Activated CD4-positive, alpha-beta T cell treated with anti-CD3 and anti-CD28 coated beads for 48 hours (primary cell): Measurements from ENCODE around the gene ADAM11.

Experiments used
- DNase-seq: peaks from one replicate; pipeline ENCODE4 v3.0.0-alpha.2; 2020

The ADAM11 gene

GRCh38 chr17:44776628-44777393, 18.0 kb downstream of the ADAM11 start:
- DNase-seq: no peak

DNA sequence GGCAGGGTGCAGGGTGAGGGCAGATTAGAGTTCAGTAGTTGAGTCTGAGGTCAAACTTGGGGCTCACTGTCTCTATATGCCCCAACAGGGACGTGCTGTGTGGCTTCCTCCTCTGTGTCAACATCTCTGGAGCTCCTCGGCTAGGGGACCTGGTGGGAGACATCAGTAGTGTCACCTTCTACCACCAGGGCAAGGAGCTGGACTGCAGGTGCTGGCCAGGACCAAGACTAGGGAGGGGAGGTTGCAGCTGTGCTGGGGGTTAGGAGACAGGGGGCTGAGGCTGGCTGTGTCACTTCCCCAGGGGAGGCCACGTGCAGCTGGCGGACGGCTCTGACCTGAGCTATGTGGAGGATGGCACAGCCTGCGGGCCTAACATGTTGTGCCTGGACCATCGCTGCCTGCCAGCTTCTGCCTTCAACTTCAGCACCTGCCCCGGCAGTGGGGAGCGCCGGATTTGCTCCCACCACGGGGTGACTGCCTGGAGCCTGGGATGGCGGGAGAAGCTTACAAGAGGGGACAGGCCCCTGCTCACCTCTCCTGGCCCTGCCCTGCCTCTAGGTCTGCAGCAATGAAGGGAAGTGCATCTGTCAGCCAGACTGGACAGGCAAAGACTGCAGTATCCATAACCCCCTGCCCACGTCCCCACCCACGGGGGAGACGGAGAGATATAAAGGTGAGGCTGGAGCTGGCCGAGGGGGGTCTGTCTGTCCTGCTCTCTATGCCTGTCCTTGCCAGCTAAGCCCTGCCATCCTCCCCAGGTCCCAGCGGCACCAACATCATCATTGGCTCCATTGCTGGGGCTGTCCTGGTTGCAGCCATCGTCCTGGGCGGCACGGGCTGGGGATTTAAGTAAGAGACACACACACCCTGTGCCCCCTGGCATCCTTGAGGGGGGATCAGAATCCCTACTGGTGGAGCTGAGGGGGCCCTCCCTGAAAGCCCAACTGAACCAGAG, 18.9 kb downstream of the ADAM11 start:
- no peak for DNase-seq

- DNase-seq: no peak
These were observed 19.9 kb downstream of the ADAM11 start for GRCh38 chr17:44778656-44779210.

DNA sequence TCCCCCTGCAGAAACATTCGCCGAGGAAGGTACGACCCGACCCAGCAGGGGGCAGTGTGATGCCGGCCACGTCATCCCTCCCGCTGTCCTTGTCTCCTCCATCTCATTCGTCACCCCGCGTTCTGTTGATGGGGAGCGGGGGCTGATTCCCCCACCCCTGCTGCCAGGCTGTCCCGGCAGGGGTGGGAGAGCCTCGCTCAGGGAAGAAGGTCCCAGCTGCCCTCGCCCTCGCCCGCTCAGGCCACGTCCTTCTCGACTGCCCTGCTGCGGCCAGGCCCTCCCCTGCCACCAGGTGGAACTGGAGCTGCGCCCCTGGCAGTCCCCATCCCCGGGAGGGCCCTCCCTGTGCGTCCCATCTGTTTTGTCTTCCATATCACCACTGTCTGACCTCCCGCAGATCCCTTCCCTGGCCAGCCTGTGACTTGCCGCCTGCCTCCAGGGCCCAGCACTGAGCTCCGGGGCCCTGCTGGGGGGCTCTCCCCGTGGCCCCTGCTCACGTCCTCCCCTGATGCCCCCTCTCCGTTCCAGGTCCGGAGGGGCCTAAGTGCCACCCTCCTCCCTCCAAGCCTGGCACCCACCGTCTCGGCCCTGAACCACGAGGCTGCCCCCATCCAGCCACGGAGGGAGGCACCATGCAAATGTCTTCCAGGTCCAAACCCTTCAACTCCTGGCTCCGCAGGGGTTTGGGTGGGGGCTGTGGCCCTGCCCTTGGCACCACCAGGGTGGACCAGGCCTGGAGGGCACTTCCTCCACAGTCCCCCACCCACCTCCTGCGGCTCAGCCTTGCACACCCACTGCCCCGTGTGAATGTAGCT, 20.6 kb downstream of the ADAM11 start:
- DNase-seq: peak; percentile 90

- DNase-seq: no peak
These were observed 21.4 kb downstream of the ADAM11 start for GRCh38 chr17:44780161-44780560.

DNA sequence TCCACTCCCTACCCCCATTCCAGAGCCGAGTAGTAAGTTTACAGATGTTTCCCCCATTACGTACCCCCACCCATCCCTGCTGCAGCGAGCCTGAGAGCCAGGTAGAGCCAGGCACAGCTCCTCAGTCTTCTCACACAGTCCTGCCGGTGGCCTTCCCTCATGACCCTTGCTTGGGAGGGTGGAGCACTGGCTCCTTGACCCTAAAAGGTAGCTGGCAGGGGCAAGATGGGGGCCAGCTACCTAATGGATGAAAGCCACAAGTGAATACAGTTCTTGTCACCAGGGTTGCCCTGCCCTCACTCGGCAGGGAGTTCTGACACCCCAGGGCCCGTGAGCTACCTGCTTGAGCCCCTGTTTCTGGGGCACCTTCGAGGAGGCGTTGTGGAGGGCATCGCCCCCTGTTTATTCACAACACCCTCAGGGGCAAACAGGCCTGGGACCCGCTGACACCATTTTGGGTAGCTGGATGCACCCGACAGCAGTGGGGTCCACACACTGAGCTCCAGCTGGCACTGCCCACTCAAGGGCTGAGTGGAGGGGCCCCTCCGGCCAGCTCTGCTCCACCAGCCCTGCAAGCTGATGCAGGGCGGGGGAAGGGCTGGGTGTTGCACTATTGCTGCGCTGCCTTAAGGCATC, 22.2 kb downstream of the ADAM11 start:
- DNase-seq: no peak

GRCh38 chr17:44781551-44782325, 22.9 kb downstream of the ADAM11 start:
- no peak for DNase-seq

DNA sequence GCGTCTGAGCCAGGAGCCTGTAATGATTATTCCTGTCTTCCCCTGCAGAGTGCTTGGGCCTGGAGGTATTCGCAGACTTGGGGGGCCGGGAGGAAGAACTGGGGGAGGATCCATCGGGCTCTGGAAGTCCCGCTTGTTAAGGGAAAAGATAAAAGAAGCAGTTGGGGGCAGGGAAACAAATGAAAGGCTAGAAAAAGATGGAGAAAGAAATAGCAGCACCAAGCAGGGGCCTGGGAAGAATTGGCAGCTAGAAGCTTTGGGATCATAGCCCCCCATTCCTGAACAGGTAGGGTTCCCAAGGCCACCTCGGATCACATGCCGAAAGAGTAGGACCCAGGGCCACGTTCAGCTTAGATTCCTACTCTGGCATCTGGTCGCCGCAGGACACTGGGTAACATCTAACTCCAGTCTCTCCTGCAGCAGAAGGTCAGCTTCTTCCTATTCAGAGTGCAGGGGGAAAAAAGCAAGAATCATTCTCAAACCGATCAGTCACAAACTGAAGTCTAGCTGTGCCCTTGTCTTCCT, 23.6 kb downstream of the ADAM11 start:
- no peak for DNase-seq

DNA sequence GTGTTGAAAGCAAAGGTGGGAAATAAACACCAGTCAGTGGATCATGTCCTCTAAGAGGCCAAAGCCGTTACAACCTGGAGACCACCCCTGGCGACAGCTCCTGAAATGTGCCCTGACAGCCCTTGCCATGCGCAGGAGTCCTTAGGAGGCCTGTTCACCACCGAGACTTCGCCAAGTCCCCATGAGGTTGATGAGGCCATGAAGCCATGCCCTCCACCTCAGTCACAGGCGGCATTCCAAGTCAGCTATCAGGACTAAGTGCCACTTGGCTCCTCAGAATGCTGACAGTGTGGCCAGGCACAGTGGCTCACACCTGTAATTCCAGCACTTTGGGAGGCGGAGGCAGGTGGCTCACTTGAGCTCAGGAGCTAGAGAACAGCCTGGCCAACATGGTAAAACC, 27.1 kb downstream of the ADAM11 start:
- no peak for DNase-seq

DNA sequence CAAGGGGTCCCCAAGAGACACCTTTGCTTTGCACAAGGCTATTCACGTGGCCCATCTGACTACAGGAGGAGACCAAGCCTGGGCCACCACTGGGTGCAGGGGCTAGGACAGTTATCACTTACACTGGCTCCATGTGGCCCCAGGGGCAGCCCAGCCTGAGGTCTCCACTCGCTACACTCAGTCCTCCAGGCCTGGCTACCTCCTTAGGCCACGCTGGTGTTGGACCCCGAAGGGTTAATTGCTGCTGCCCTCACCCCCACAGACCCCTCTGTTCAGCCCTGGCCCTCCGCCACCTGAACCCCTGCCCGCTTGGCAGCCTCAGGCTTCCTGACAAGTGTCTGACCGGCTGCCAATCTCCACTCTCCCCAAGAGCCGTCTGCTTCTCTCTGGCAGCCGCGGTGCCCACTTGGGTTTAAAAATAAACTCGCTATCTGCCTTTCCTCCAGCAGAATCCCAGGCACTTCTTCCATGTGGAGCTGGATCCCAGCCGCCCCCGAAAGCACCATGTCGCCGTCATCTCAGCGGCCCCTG, 27.8 kb downstream of the ADAM11 start:
- DNase-seq: no peak

DNA sequence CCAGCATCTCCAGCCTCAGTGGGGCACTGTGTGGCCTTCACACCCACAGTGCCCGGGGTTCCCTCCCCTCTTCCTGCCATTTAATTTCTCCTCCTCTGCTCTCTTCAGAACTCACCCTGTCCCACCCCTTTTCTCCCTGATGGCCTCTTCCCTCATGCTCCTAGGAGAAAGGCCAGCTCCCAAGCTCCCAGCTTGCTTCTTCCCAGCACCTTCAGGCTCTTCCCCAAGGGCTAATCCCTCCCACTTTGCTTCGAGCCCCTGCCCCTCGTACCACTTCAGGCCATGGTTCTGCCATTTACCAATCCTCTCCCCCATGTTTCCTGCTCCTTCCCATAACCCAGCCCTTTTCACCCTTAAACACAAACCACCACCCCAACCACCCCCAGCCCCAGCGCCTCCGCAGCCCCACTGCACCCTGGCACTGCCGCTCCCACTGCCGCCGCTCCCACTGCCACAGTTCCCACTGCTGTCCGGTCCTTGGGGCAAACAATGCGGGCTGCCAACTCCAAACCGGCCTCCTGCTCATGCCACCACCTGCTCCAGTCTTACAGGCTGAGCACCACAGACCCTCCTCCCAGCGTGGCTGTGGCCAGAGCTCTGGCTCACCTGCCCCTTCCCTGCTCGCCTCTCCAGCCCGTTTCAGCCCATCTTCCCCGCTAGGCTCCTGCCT, 28.6 kb downstream of the ADAM11 start:
- DNase-seq: no peak

GRCh38 chr17:44788139-44788538, 29.4 kb downstream of the ADAM11 start:
- DNase-seq: no peak

GRCh38 chr17:44792276-44792675, 33.5 kb downstream of the ADAM11 start:
- DNase-seq: no peak

DNA sequence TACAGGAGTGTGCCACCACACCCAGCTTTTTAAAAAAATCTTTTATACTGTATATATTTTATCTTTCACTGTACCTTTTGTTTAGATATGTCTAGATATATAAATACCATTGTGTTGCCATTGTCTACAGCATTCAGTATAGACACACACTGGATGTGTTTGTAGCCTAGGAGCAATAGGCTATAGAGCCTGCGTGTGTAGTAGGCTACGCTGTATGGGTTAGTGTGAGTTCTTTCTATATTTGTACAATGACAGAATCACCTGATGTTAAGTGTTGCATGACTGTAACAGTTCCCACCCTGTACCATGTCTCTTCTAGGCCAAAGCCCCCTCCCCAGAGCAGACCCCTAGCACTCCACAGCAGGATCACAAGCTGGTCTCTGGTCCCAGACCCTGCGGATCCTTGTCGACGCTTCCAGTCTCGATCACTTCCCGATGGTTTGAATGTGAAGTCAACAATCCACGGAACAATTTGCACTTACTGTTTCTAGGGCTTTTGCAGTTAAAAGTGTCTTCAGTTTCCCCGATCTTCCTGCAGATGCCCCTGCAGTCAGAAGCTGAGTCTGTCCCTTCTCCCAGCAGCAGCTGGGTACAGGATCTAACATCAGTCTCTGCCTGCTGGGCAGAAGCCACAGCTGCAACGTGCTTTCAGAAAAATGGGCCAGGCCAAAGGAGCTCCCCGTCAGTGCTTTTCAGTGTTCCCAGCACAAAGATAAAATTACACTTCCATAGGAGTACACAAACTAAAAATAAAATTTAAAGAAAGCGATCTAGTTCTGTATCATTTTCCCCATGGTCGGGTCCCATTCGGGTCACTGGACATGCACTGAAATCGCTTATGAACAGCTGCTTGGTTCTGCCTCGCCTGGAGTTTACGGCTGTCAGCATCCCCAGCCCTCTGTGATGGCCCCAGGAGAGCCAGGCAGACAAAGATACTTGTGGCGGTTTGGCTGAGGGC, 35.4 kb downstream of the ADAM11 start:
- no peak for DNase-seq

GRCh38 chr17:44794851-44795413, 36.1 kb downstream of the ADAM11 start:
- DNase-seq: no peak

DNA sequence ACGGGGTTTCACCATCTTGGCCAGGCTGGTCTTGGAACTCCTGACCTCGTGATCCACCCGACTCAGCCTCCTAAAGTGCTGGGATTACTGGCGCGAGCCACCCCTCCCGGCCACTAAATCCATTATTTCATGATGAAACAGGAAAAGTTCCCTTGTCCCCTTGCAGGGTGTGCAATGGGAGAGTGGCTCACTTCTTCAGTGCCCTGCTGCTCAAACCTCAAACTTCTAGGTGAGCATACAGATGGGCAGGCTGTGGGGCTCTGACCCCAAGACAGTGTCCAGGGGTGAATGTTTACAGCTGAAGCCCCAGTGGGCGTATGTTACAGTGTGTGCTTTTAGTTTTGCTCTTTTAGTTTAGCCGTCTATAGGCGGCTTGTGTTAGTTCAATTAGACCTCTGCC, 36.6 kb downstream of the ADAM11 start:
- no peak for DNase-seq

DNA sequence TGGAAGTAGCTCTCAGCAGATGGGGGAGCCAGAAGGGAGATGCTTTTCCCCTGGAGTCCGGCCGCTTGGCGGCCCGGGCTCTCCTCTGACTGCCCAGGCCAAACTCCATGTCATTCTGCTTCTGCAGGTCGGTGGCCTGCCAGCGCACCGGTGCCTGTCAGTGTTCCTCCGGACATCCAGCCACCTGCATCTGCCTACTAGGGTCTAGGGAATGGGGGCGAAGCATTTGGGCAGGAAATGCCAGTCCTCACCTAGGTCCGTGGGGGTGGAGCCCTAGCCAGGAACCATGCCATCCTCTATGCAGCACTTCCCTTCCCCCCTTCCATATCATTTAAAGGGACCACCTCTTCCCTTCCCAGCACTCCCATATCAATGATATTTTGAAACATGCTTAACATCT, 37.1 kb downstream of the ADAM11 start:
- DNase-seq: no peak

DNA sequence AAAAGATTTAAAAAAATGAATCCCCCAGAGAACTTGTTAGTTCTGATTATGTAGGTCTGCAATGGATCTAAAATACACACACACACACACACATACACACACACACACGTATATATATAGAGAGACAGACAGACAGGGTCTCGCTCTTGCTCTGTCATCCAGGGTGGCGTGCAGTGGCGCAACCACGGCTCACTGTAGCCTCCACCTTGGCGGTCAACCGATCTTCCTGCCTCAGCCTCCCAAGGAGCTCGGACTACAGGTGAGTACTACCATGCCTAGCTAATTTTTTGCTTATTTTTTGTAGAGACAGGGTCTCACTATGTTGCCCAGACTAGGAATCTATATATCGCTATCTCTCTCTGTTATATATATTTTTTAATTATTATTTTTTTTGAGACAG, 37.9 kb downstream of the ADAM11 start:
- no peak for DNase-seq

DNA sequence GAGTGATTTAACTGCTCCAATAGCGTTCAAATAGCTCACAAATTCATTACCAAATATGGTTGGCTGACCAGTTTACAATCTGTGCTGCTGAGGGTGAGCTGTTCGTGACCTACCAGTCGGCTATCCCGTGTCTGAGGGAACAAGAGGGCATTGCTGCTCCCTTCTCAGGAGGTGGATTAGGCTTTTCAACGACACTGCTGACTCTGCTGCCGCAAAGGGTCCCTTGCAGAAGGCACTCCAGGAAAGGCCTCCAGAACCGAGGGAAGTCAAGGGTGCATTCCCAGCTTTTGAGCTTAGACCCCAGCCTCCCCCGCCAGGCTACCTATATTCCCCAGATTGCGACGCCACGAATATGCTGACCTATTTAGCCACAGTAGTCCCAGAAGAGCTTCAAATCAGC, 39.0 kb downstream of the ADAM11 start:
- DNase-seq: no peak
